Aorta (tissue), 5 donors: Measurements from ENCODE around the gene PRR18. TPM values are rescaled to one million over a fixed set of nuclear protein-coding genes. Genes with fewer than 3 reads are reported as not detected.

Experiments used
- ATAC-seq: fragments of 200-7000 bp; cut with Tn5 transposase; one replicate; pipeline ENCODE4 v1.9.1; 2022; ENCODE audit warnings: moderate library complexity; ENCODE audit not compliant: low FRiP score
- DNase-seq, 2 donors: peaks; one replicate each; pipeline ENCODE4 v3.0.0-alpha.2; 2020
- H3K27ac ChIP-seq, 2 donors: one replicate each; pipeline ENCODE4 v1.5.1; 2013; ENCODE audit warnings: low read length in 2 of 2, mild to moderate bottlenecking in 2 of 2, moderate library complexity in 2 of 2, control low read depth in 1 of 2, inconsistent platforms in 1 of 2, low read depth in 1 of 2
- H3K27me3 ChIP-seq, 2 donors: one replicate each; pipeline ENCODE4 v1.6.1; 2013; ENCODE audit warnings: control low read depth in 1 of 2, low read length in 1 of 2, mild to moderate bottlenecking in 1 of 2, moderate library complexity in 1 of 2; ENCODE audit not compliant: insufficient read depth in 2 of 2, control insufficient read depth in 1 of 2
- H3K36me3 ChIP-seq, 2 donors: one replicate each; pipeline ENCODE4 v1.6.1; 2013; ENCODE audit warnings: control low read depth in 1 of 2, low read length in 1 of 2, mild to moderate bottlenecking in 1 of 2; ENCODE audit not compliant: insufficient read depth in 2 of 2, control insufficient read depth in 1 of 2
- H3K4me1 ChIP-seq, 2 donors: one replicate each; pipeline ENCODE4 v1.6.1; 2013; ENCODE audit warnings: low read length in 2 of 2, control low read depth in 1 of 2, mild to moderate bottlenecking in 1 of 2, moderate library complexity in 1 of 2; ENCODE audit not compliant: insufficient read depth in 2 of 2, control insufficient read depth in 1 of 2
- H3K4me3 ChIP-seq, 2 donors: one replicate each; pipeline ENCODE4 v1.5.1; 2013; ENCODE audit warnings: low read length in 2 of 2, control low read depth in 1 of 2, mild to moderate bottlenecking in 1 of 2
- H3K9me3 ChIP-seq: one replicate; pipeline ENCODE4 v1.6.1; 2013; ENCODE audit warnings: mild to moderate bottlenecking, low read length; ENCODE audit not compliant: control insufficient read depth
- WGBS, 2 donors: extraction: QIAGEN DNeasy Blood & Tissue Kit; methylation state at CpG; one replicate each; pipeline ENCODE4 v1.1.7; 2013; 5-methylcytosine and 5-hydroxymethylcytosine counted together
- intact Hi-C, 2 donors: fragments of 100-400 bp; cut with DNase I; formaldehyde crosslinking; loops; one replicate each; pipeline versions ENCODE4 v1.14.2 to v1.15.0; 2022
- polyA plus RNA-seq, 2 donors: library from polyadenylated mRNA; stranded (reverse); fragments of 200-250 nt; gene quantifications; one replicate each; pipeline ENCODE4 v1.2.3, GENCODE V29; 2013
- total RNA-seq, 2 donors: library from RNA; stranded (reverse); fragmentation: NEBNext Ultra II Directional; extraction: Animal tissue kit (Norgen Biotek cat#: 25700); gene quantifications; one replicate each; pipeline ENCODE4 v1.2.1, GENCODE V29; 2021
- donor health status: healthy with polysubstance abuse.
- donor health status: Bipolar disorder and iron deficiency.
- donor health status: DM: no; HTN: no; CAD: no.
- donor health status: DM: no; HTN: no; CAD: no.
- donor health status: DM: yes; HTN: yes; CAD: no.

Gene PRR18
- total and polyA plus RNA-seq, 4 donors, result not detected

- Histone ChIP-seq H3K9me3 (no peaks in the 10 kb centered on the region), H3K4me3 (no peak overlapping the region), H3K4me1 (no peaks in the 10 kb centered on the region), H3K36me3 (no peaks in the 10 kb centered on the region), H3K27me3 (peaks cover 0 to 2% of the 10 kb centered on the region in 2 donors), H3K27ac (no peak overlapping the region)
- DNase-seq (no peak), ATAC-seq (no peak)
- intact Hi-C loops, result no loop called here
- 83 to 88% methylated on average over 3 of the region's 3 CpGs for WGBS, 2 donors
Observed at GRCh38 chr6:166266336-166266735, 41.9 kb downstream of the PRR18 start.

DNA sequence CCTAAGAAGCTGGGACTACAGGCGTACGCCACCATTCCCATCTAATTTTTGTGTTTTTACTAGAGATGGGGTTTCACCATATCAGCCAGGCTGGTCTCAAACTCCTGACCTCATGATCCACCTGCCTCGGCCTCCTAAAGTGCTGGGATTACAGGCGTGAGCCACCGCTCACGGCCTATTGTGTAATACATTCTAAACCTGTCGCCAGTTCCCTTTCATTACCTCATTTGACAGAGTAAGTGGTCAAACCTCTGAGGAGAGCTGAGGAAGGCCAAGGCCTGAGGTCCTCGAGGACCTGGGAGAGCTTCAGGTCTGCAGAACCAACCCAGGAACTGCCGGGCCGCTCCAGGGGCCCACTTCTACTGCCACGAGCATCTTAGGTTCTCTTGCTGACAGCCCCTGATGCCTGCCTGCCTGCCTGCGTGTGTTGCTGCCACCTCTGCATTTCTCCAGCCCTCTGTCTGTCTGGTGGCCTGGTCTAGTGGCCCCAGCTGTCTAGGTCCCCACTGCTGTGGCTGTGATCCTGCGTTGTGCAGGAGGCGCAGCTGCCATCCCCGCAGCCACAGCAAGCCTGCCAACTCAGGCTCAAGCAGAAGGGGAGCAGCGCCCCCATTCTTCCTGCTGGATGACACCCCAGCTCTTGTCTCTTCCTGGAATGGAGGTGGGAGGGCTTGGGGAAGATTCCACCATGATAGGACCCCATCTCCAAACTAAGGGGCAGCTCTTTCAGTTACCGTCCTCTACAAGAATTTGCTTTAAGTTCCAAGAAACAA lies 45.3 kb downstream of the PRR18 start:
- no peak for DNase-seq
- Histone ChIP-seq H3K27me3 (no peaks in the 10 kb centered on the region), H3K36me3 (no peaks in the 10 kb centered on the region), H3K4me3 (no peak overlapping the region), H3K27ac (no peak overlapping the region), H3K4me1 (no peaks in the 10 kb centered on the region), H3K9me3 (no peaks in the 10 kb centered on the region)
- WGBS, 2 donors, result 83 to 84% methylated on average over 17 of the region's 17 CpGs
- ATAC-seq, result no peak
- intact Hi-C loops, result no loop called here

DNA sequence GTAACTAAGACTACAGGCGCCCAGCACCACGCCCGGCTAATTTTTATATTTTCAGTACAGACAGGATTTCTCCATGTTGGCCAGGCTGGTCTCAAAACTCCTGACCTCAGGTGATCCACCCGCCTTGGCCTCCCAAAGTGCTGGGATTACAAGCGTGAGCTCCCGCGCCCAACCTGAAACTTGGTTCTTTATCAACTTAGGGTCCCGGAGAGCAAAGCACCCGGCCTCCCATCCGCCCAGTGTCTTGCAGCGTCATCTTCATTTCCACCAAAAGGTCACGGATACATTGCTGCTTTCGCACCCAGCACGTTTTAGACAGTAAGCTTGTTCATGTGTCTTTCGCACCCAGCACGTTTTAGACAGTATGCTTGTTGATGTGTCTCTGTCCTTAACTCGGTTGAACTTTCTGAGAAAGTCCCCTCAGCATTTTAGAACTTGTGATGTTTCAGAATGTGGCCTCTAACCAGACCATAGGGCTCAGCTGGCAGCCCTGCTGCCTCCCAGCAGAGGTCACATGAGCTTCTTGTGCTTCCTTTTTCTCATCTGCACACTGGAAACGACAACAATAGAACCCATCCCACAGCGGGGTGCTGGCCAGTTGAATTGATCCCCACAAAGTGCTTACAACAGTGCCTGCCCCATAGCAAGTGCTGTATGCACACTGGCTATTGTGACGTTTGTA lies 48.8 kb downstream of the PRR18 start:
- H3K4me1 ChIP-seq, result no peaks in the 10 kb centered on the region
- WGBS, 2 donors, result 79 to 85% methylated on average over 20 of the region's 20 CpGs

DNA sequence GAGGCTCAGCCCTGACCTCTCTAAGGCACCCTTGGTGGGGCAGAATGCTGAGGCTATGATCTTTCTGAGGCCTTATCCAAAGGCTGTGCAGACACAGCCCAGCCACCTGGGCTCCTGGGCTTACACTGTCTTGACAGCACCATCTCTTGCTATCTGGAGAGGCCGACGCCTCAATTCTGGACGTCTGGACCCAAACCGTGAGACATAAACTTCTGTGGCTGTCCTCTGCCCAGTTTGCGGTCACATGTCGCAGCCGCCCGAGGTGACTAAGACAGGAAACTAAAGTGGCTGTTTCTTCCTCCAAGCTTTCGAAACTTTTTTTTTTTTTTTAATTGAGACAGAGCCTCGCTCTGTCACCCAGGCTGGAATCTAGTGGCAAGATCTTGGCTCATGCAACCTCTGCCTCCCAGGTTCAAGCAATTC lies 49.3 kb downstream of the PRR18 start:
- no peaks in the 10 kb centered on the region for H3K27me3 ChIP-seq
- ATAC-seq, result peak; percentile 56
- H3K4me3 ChIP-seq, result no peak overlapping the region
- no peaks in the 10 kb centered on the region for H3K9me3 ChIP-seq
- peak in 1 of 2 donors; percentile 82 for DNase-seq
- intact Hi-C loops, result no loop called here
- WGBS, 2 donors, result 79 to 80% methylated on average over 10 of the region's 10 CpGs
- H3K4me1 ChIP-seq, result no peaks in the 10 kb centered on the region
- no peaks in the 10 kb centered on the region for H3K36me3 ChIP-seq
- H3K27ac ChIP-seq, result no peak overlapping the region

More for the DNA sequence above, 48.8 kb downstream of the PRR18 start:
- no peaks in the 10 kb centered on the region for H3K36me3 ChIP-seq
- H3K27ac ChIP-seq, result no peak overlapping the region
- no peaks in the 10 kb centered on the region for H3K27me3 ChIP-seq
- peak; percentile 56 for ATAC-seq
- no peaks in the 10 kb centered on the region for H3K9me3 ChIP-seq
- DNase-seq, result peak in 1 of 2 donors; percentile 76
- H3K4me3 ChIP-seq, result no peak overlapping the region
- intact Hi-C loops, result no loop called here

GRCh38 chr6:166257911-166258318 lies 50.3 kb downstream of the PRR18 start:
- ATAC-seq (no peak), DNase-seq (no peak)
- intact Hi-C loops, result no loop called here
- Histone ChIP-seq H3K4me1 (no peaks in the 10 kb centered on the region), H3K4me3 (no peak overlapping the region), H3K27me3 (no peaks in the 10 kb centered on the region), H3K27ac (no peak overlapping the region), H3K36me3 (no peaks in the 10 kb centered on the region), H3K9me3 (no peaks in the 10 kb centered on the region)
- 63 to 73% methylated on average over 7 of the region's 7 CpGs for WGBS, 2 donors

Other genes with a start within 250 kb of the PRR18 start
- not detected for gene TBXT, start 140.5 kb downstream of the PRR18 start, total RNA-seq
- not detected for gene TBXT, start 140.5 kb downstream of the PRR18 start, polyA plus RNA-seq
- gene SFT2D1, start 34.2 kb upstream of the PRR18 start, total RNA-seq, result 10 to 100 TPM; 36.5 to 37.1 TPM
- 10 to 100 TPM; 37.4 to 53.5 TPM for gene SFT2D1, start 34.2 kb upstream of the PRR18 start, polyA plus RNA-seq
- 10 to 100 TPM; 36.7 to 71.7 TPM for gene MPC1, start 74.5 kb upstream of the PRR18 start, total RNA-seq
- 100 to 1,000 TPM in 1 of 2 donors, 10 to 100 TPM in 1; 61.7 to 128 TPM for gene MPC1, start 74.5 kb upstream of the PRR18 start, polyA plus RNA-seq